T-helper 1 cell treated with Interleukin-12 subunit alpha and Interleukin-12 subunit beta and Interleukin-4 antibody, amounts not matched to agents 30 μg/mL and 1 μg/mL, for 36 hours (primary cell): ENCODE measurements around the gene ARMC10.
"Not testable (repeated sequence)": the region's sequence is repeated elsewhere in the genome, so short reads cannot be mapped to it uniquely, and the experiment has no call there.

ENCODE experiments used
- H3K27ac Mint-ChIP-seq: one replicate; pipeline ENCODE4 v1.8.0; 2021; ENCODE audit warnings: mild to moderate bottlenecking, mixed read lengths
- H3K27me3 Mint-ChIP-seq: one replicate; pipeline ENCODE4 v1.8.0; 2021; ENCODE audit warnings: low read depth, mixed read lengths
- H3K36me3 Mint-ChIP-seq: one replicate; pipeline ENCODE4 v1.8.0; 2021; ENCODE audit warnings: low read depth, mixed read lengths
- H3K4me1 Mint-ChIP-seq: one replicate; pipeline ENCODE4 v1.8.0; 2021; ENCODE audit warnings: low read depth, mixed read lengths
- H3K4me3 Mint-ChIP-seq: one replicate; pipeline ENCODE4 v1.8.0; 2021; ENCODE audit warnings: mild to moderate bottlenecking, moderate library complexity, mixed read lengths
- H3K9me3 Mint-ChIP-seq: one replicate; pipeline ENCODE4 v1.8.0; 2021; ENCODE audit warnings: mixed read lengths

ARMC10 gene

GRCh38 chr7:103074519-103075336 lies at the start of gene ARMC10, which contains the start of gene FBXL13:
ARMC10 (plus strand) TSS chr7:103075140; CDS start chr7:103075273, 133 bp downstream.
FBXL13 (minus strand) TSS chr7:103074796.
- Mint-ChIP-seq H3K36me3 (no peaks in the 10 kb centered on the region), H3K9me3 (no peaks in the 10 kb centered on the region), H3K4me3 (peak within 1 kb of the TSS; percentile 94), H3K4me1 (peaks cover 22% of the 10 kb centered on the region), H3K27ac (peak within 1 kb of the TSS; percentile 86), H3K27me3 (no peaks in the 10 kb centered on the region)

GRCh38 chr7:103025341-103025740 lies 49.6 kb upstream of the ARMC10 start:
- Mint-ChIP-seq H3K36me3 (no peaks in the 10 kb centered on the region), H3K27me3 (no peaks in the 10 kb centered on the region), H3K4me1 (no peaks in the 10 kb centered on the region), H3K4me3 (no peak overlapping the region), H3K9me3 (peaks cover 11% of the 10 kb centered on the region), H3K27ac (no peak overlapping the region)

GRCh38 chr7:103031024-103031423 lies 43.9 kb upstream of the ARMC10 start:
- Mint-ChIP-seq H3K27ac (no peak overlapping the region), H3K4me1 (no peaks in the 10 kb centered on the region), H3K27me3 (peaks cover 3% of the 10 kb centered on the region), H3K4me3 (no peak overlapping the region), H3K36me3 (no peaks in the 10 kb centered on the region), H3K9me3 (no peaks in the 10 kb centered on the region)

- Mint-ChIP-seq H3K36me3 (no peaks in the 10 kb centered on the region), H3K4me3 (no peak overlapping the region), H3K27ac (no peak overlapping the region), H3K4me1 (no peaks in the 10 kb centered on the region), H3K27me3 (peaks cover 3% of the 10 kb centered on the region), H3K9me3 (no peaks in the 10 kb centered on the region)
Measured at GRCh38 chr7:103031781-103032180, 43.2 kb upstream of the ARMC10 start.

- not testable (repeated sequence) for H3K4me3 Mint-ChIP-seq, H3K9me3 Mint-ChIP-seq
Measured at GRCh38 chr7:103034318-103034717, 40.6 kb upstream of the ARMC10 start.

GRCh38 chr7:103037476-103037822 lies 37.5 kb upstream of the ARMC10 start:
- H3K27ac Mint-ChIP-seq: no peak overlapping the region
- no peak overlapping the region for H3K4me3 Mint-ChIP-seq
- no peaks in the 10 kb centered on the region for H3K36me3 Mint-ChIP-seq
- H3K9me3 Mint-ChIP-seq: peaks cover under 1% of the 10 kb centered on the region
- H3K27me3 Mint-ChIP-seq: no peaks in the 10 kb centered on the region
- H3K4me1 Mint-ChIP-seq: no peaks in the 10 kb centered on the region

More at GRCh38 chr7:103034318-103034717, 40.6 kb upstream of the ARMC10 start:
- not testable (repeated sequence) for H3K27ac Mint-ChIP-seq, H3K36me3 Mint-ChIP-seq, H3K27me3 Mint-ChIP-seq, H3K4me1 Mint-ChIP-seq

GRCh38 chr7:103037823-103038739 lies 36.9 kb upstream of the ARMC10 start:
- H3K27ac Mint-ChIP-seq, H3K4me1 Mint-ChIP-seq, H3K27me3 Mint-ChIP-seq, H3K4me3 Mint-ChIP-seq, H3K36me3 Mint-ChIP-seq, H3K9me3 Mint-ChIP-seq: not testable (repeated sequence)

- not testable (repeated sequence) for H3K36me3 Mint-ChIP-seq, H3K4me1 Mint-ChIP-seq, H3K9me3 Mint-ChIP-seq, H3K27me3 Mint-ChIP-seq, H3K27ac Mint-ChIP-seq, H3K4me3 Mint-ChIP-seq
Measured at GRCh38 chr7:103041815-103042214, 33.1 kb upstream of the ARMC10 start.

- Mint-ChIP-seq H3K4me1 (no peaks in the 10 kb centered on the region), H3K9me3 (peaks cover 16% of the 10 kb centered on the region), H3K4me3 (no peak overlapping the region), H3K36me3 (no peaks in the 10 kb centered on the region), H3K27me3 (no peaks in the 10 kb centered on the region), H3K27ac (no peak overlapping the region)
Measured at GRCh38 chr7:103048833-103049232, 26.1 kb upstream of the ARMC10 start.

GRCh38 chr7:103051519-103051918 lies 23.4 kb upstream of the ARMC10 start:
- Mint-ChIP-seq H3K4me3 (no peak overlapping the region), H3K27ac (no peak overlapping the region), H3K9me3 (peaks cover 16% of the 10 kb centered on the region), H3K36me3 (no peaks in the 10 kb centered on the region), H3K4me1 (no peaks in the 10 kb centered on the region), H3K27me3 (no peaks in the 10 kb centered on the region)

- H3K27ac Mint-ChIP-seq, H3K36me3 Mint-ChIP-seq, H3K4me3 Mint-ChIP-seq, H3K9me3 Mint-ChIP-seq, H3K27me3 Mint-ChIP-seq, H3K4me1 Mint-ChIP-seq: not testable (repeated sequence)
Measured at GRCh38 chr7:103056006-103056405, 18.9 kb upstream of the ARMC10 start.

GRCh38 chr7:103058122-103058521 lies 16.8 kb upstream of the ARMC10 start:
- H3K4me1 Mint-ChIP-seq: no peaks in the 10 kb centered on the region
- H3K27me3 Mint-ChIP-seq: peaks cover 7% of the 10 kb centered on the region
- no peak overlapping the region for H3K27ac Mint-ChIP-seq
- H3K4me3 Mint-ChIP-seq: no peak overlapping the region
- H3K9me3 Mint-ChIP-seq: no peaks in the 10 kb centered on the region
- no peaks in the 10 kb centered on the region for H3K36me3 Mint-ChIP-seq

GRCh38 chr7:103059471-103059870 lies 15.5 kb upstream of the ARMC10 start:
- no peaks in the 10 kb centered on the region for H3K9me3 Mint-ChIP-seq
- H3K27me3 Mint-ChIP-seq: peaks cover 11% of the 10 kb centered on the region
- no peaks in the 10 kb centered on the region for H3K36me3 Mint-ChIP-seq
- H3K4me3 Mint-ChIP-seq: no peak overlapping the region
- H3K4me1 Mint-ChIP-seq: no peaks in the 10 kb centered on the region
- H3K27ac Mint-ChIP-seq: no peak overlapping the region

GRCh38 chr7:103063895-103064294 lies 11.0 kb upstream of the ARMC10 start:
- H3K9me3 Mint-ChIP-seq: no peaks in the 10 kb centered on the region
- no peaks in the 10 kb centered on the region for H3K36me3 Mint-ChIP-seq
- peaks cover 22% of the 10 kb centered on the region for H3K27me3 Mint-ChIP-seq

GRCh38 chr7:103065667-103066066 lies 9.3 kb upstream of the ARMC10 start:
- H3K27ac Mint-ChIP-seq: no peak overlapping the region
- no peaks in the 10 kb centered on the region for H3K9me3 Mint-ChIP-seq
- no peaks in the 10 kb centered on the region for H3K36me3 Mint-ChIP-seq
- H3K27me3 Mint-ChIP-seq: peaks cover 22% of the 10 kb centered on the region
- no peak overlapping the region for H3K4me3 Mint-ChIP-seq
- H3K4me1 Mint-ChIP-seq: no peaks in the 10 kb centered on the region

More at GRCh38 chr7:103063895-103064294, 11.0 kb upstream of the ARMC10 start:
- Mint-ChIP-seq H3K27ac (no peak overlapping the region), H3K4me1 (no peaks in the 10 kb centered on the region), H3K4me3 (no peak overlapping the region)
